ENCODE measurements around the gene CRYM. TPM values are rescaled to one million over a fixed set of nuclear protein-coding genes. Genes with fewer than 3 reads are reported as not detected.
"Not testable (repeated sequence)": the region's sequence is repeated elsewhere in the genome, so short reads cannot be mapped to it uniquely, and the experiment has no call there.

CRYM gene
- total and polyA plus RNA-seq, 4 donors: 2.3 to 7.8 (median 7.0) TPM

GRCh38 chr16:21324267-21324666 is 46.2 kb upstream of the CRYM start:
- H3K27me3 ChIP-seq (ENCODE audit: control insufficient read depth in 4 of 4, insufficient read depth in 4 of 4, low read length in 3 of 4): no peaks in the 10 kb centered on the region
- peaks cover 0 to 6% (median 0%) of the 10 kb centered on the region in 4 donors for H3K4me1 ChIP-seq (ENCODE audit: control insufficient read depth in 4 of 4, insufficient read depth in 4 of 4, low read length in 3 of 4)
- H3K9ac ChIP-seq (ENCODE audit: low read depth in 1 of 2, low read length in 2 of 2): no peak overlapping the region
- H3K9me3 ChIP-seq (ENCODE audit: control insufficient read depth in 4 of 4, low read length in 3 of 4): no peaks in the 10 kb centered on the region
- peaks cover 0 to 1% (median 0%) of the 10 kb centered on the region in 4 donors for H3K36me3 ChIP-seq (ENCODE audit: control insufficient read depth in 4 of 4, insufficient read depth in 3 of 4, low read depth in 1 of 4, low read length in 3 of 4)
- H3K27ac ChIP-seq (ENCODE audit: low read depth in 1 of 2, low read length in 2 of 2): no peak overlapping the region
- no peak for DNase-seq (ENCODE audit: low spot score)
- 85% methylated on average over 4 of the region's 4 CpGs for WGBS
- H3K4me3 ChIP-seq (ENCODE audit: low read depth in 1 of 3, low read length in 3 of 3): no peak overlapping the region
- TF ChIP-seq, protein P1, sequence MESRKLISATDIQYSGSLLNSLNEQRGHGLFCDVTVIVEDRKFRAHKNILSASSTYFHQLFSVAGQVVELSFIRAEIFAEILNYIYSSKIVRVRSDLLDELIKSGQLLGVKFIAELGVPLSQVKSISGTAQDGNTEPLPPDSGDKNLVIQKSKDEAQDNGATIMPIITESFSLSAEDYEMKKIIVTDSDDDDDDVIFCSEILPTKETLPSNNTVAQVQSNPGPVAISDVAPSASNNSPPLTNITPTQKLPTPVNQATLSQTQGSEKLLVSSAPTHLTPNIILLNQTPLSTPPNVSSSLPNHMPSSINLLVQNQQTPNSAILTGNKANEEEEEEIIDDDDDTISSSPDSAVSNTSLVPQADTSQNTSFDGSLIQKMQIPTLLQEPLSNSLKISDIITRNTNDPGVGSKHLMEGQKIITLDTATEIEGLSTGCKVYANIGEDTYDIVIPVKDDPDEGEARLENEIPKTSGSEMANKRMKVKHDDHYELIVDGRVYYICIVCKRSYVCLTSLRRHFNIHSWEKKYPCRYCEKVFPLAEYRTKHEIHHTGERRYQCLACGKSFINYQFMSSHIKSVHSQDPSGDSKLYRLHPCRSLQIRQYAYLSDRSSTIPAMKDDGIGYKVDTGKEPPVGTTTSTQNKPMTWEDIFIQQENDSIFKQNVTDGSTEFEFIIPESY (IDR thresholded peaks at IDR 0.05): no peak
- TF ChIP-seq, protein P2, sequence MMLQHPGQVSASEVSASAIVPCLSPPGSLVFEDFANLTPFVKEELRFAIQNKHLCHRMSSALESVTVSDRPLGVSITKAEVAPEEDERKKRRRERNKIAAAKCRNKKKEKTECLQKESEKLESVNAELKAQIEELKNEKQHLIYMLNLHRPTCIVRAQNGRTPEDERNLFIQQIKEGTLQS (IDR thresholded peaks at IDR 0.05): no peak
- TF ChIP-seq HNF4G (IDR thresholded peaks at IDR 0.05): no peak
- no peak for TF ChIP-seq FOXA2 (IDR thresholded peaks at IDR 0.05)
- TF ChIP-seq RXRA (IDR thresholded peaks at IDR 0.05): no peak
- no peak for TF ChIP-seq EGR1 (IDR thresholded peaks at IDR 0.05; ENCODE audit: low read depth in 2 of 2)
- TF ChIP-seq HNF4A (conservative IDR thresholded peaks at IDR 0.05): no peak
- TF ChIP-seq NR2F2 (IDR thresholded peaks at IDR 0.05): no peak
- no peak for TF ChIP-seq YY1 (IDR thresholded peaks at IDR 0.05)
- TF ChIP-seq REST (IDR thresholded peaks at IDR 0.05): no peak
- TF ChIP-seq, protein P3, sequence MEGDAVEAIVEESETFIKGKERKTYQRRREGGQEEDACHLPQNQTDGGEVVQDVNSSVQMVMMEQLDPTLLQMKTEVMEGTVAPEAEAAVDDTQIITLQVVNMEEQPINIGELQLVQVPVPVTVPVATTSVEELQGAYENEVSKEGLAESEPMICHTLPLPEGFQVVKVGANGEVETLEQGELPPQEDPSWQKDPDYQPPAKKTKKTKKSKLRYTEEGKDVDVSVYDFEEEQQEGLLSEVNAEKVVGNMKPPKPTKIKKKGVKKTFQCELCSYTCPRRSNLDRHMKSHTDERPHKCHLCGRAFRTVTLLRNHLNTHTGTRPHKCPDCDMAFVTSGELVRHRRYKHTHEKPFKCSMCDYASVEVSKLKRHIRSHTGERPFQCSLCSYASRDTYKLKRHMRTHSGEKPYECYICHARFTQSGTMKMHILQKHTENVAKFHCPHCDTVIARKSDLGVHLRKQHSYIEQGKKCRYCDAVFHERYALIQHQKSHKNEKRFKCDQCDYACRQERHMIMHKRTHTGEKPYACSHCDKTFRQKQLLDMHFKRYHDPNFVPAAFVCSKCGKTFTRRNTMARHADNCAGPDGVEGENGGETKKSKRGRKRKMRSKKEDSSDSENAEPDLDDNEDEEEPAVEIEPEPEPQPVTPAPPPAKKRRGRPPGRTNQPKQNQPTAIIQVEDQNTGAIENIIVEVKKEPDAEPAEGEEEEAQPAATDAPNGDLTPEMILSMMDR (IDR thresholded peaks at IDR 0.05; ENCODE audit: low read depth, low read length, missing input control): no peak
- TF ChIP-seq TAF1 (conservative IDR thresholded peaks at IDR 0.05): no peak
- TF ChIP-seq GABPA (IDR thresholded peaks at IDR 0.05 in 1 of 2, conservative IDR thresholded peaks at IDR 0.05 in 1 of 2): no peak
- TF ChIP-seq FOXA1 (IDR thresholded peaks at IDR 0.05): no peak
- TF ChIP-seq SP1 (IDR thresholded peaks at IDR 0.05): no peak
- no peak for TF ChIP-seq JUND (IDR thresholded peaks at IDR 0.05)
- no peak for TF ChIP-seq RAD21 (IDR thresholded peaks at IDR 0.05)
- TF ChIP-seq MAX (IDR thresholded peaks at IDR 0.05): no peak

DNA sequence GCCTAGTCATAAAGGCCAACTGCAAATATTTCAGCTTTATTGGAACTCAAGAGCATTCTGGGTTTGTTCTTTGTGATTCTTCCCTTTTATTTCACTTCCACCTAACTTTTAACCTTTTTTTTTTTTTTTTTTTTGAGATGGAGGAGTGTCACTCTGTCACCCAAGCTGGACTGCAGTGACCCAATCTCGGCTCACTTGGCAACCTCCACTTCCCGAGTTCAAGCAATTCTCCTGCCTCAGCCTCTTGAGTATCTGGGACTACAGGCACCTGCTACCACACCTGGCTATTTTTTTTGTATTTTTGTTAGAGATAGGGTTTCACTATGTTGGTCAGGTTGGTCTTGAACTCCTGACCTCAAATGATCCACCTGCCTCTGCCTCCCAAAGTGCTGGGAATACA is 44.2 kb upstream of the CRYM start:
- not testable (repeated sequence) for H3K4me1 ChIP-seq (ENCODE audit: control insufficient read depth in 4 of 4, insufficient read depth in 4 of 4, low read length in 3 of 4); DNase-seq (ENCODE audit: low spot score); H3K9ac ChIP-seq (ENCODE audit: low read depth in 1 of 2, low read length in 2 of 2); H3K9me3 ChIP-seq (ENCODE audit: control insufficient read depth in 4 of 4, low read length in 3 of 4); H3K27ac ChIP-seq (ENCODE audit: low read depth in 1 of 2, low read length in 2 of 2); H3K27me3 ChIP-seq (ENCODE audit: control insufficient read depth in 4 of 4, insufficient read depth in 4 of 4, low read length in 3 of 4); H3K4me3 ChIP-seq (ENCODE audit: low read depth in 1 of 3, low read length in 3 of 3); H3K36me3 ChIP-seq (ENCODE audit: control insufficient read depth in 4 of 4, insufficient read depth in 3 of 4, low read depth in 1 of 4, low read length in 3 of 4)
- WGBS: 78% methylated on average over 2 of the region's 2 CpGs

Measured in liver (tissue), 9 donors.